ENCODE measurements around the gene RPTOR. TPM values are rescaled to one million over a fixed set of nuclear protein-coding genes. Genes with fewer than 3 reads are reported as not detected.
A peak's percentile ranks its signal among the peaks of the same experiment; 100 is the strongest.

RPTOR gene
- total and polyA plus RNA-seq, 2 donors (not counting 1 experiment from before 2014, with no cell fraction given): 6.7 to 22.8 TPM

GRCh38 chr17:80693511-80693910 lies 148.9 kb downstream of the RPTOR start:
- TF ChIP-seq EZH2 (IDR thresholded peaks at IDR 0.05; ENCODE audit: low read length, missing control alignments): no peak
- TF ChIP-seq CTCF (conservative IDR thresholded peaks at IDR 0.05 in 1 of 2, IDR thresholded peaks at IDR 0.05 in 1 of 2; ENCODE audit: low read depth in 1 of 2, low read length in 2 of 2): no peak
- H3K9ac ChIP-seq (ENCODE audit: insufficient read depth, low read length): no peak overlapping the region
- no peak overlapping the region for H2AFZ ChIP-seq (ENCODE audit: low read length)
- H3K9me3 ChIP-seq (ENCODE audit: control insufficient read depth, insufficient read depth, low read depth, low read length): no peaks in the 10 kb centered on the region
- H3K79me2 ChIP-seq (ENCODE audit: control insufficient read depth, insufficient read depth, low read length): peaks cover 14% of the 10 kb centered on the region
- H3K27me3 ChIP-seq (ENCODE audit: control insufficient read depth, insufficient read depth, low read length): no peaks in the 10 kb centered on the region
- no peaks in the 10 kb centered on the region for H3K36me3 ChIP-seq (ENCODE audit: control insufficient read depth, insufficient read depth, low read length)
- no peaks in the 10 kb centered on the region for H4K20me1 ChIP-seq (ENCODE audit: control insufficient read depth, extremely low read depth, insufficient read depth, low read length)
- DNase-seq (ENCODE audit: low read depth in 2 of 2): no peak
- H3K4me1 ChIP-seq (ENCODE audit: control insufficient read depth, extremely low read depth, insufficient read depth, low read length): no peaks in the 10 kb centered on the region
- no peak overlapping the region for H3K4me2 ChIP-seq (ENCODE audit: extremely low read depth, insufficient read depth, low read length)
- no peak overlapping the region for H3K27ac ChIP-seq (ENCODE audit: insufficient read depth, low read length)
- H3K4me3 ChIP-seq (replicated peaks in 1 of 4; ENCODE audit: control extremely low read depth in 1 of 4, insufficient read depth in 1 of 4, low read depth in 3 of 4, low read length in 4 of 4): no peak overlapping the region

- Histone ChIP-seq H3K4me1 (ENCODE audit: control insufficient read depth, extremely low read depth, insufficient read depth, low read length) (no peaks in the 10 kb centered on the region), H3K36me3 (ENCODE audit: control insufficient read depth, insufficient read depth, low read length) (no peaks in the 10 kb centered on the region), H3K79me2 (ENCODE audit: control insufficient read depth, insufficient read depth, low read length) (peaks cover 14% of the 10 kb centered on the region), H3K4me2 (ENCODE audit: extremely low read depth, insufficient read depth, low read length) (no peak overlapping the region), H3K9me3 (ENCODE audit: control insufficient read depth, insufficient read depth, low read depth, low read length) (no peaks in the 10 kb centered on the region), H2AFZ (ENCODE audit: low read length) (no peak overlapping the region), H3K27ac (ENCODE audit: insufficient read depth, low read length) (no peak overlapping the region), H3K4me3 (replicated peaks in 1 of 4; ENCODE audit: control extremely low read depth in 1 of 4, insufficient read depth in 1 of 4, low read depth in 3 of 4, low read length in 4 of 4) (no peak overlapping the region), H3K9ac (ENCODE audit: insufficient read depth, low read length) (no peak overlapping the region), H3K27me3 (ENCODE audit: control insufficient read depth, insufficient read depth, low read length) (no peaks in the 10 kb centered on the region), H4K20me1 (ENCODE audit: control insufficient read depth, extremely low read depth, insufficient read depth, low read length) (no peaks in the 10 kb centered on the region)
- TF ChIP-seq CTCF (conservative IDR thresholded peaks at IDR 0.05 in 1 of 2, IDR thresholded peaks at IDR 0.05 in 1 of 2; ENCODE audit: low read depth in 1 of 2, low read length in 2 of 2) (no peak), EZH2 (IDR thresholded peaks at IDR 0.05; ENCODE audit: low read length, missing control alignments) (no peak)
- DNase-seq (ENCODE audit: low read depth in 2 of 2): no peak
Observed at GRCh38 chr17:80694085-80694991, 149.7 kb downstream of the RPTOR start.

- Histone ChIP-seq H3K27me3 (ENCODE audit: control insufficient read depth, insufficient read depth, low read length) (no peaks in the 10 kb centered on the region), H3K36me3 (ENCODE audit: control insufficient read depth, insufficient read depth, low read length) (no peaks in the 10 kb centered on the region), H3K9ac (ENCODE audit: insufficient read depth, low read length) (no peak overlapping the region), H4K20me1 (ENCODE audit: control insufficient read depth, extremely low read depth, insufficient read depth, low read length) (no peaks in the 10 kb centered on the region), H2AFZ (ENCODE audit: low read length) (no peak overlapping the region), H3K4me2 (ENCODE audit: extremely low read depth, insufficient read depth, low read length) (no peak overlapping the region), H3K27ac (ENCODE audit: insufficient read depth, low read length) (no peak overlapping the region), H3K79me2 (ENCODE audit: control insufficient read depth, insufficient read depth, low read length) (peaks cover 16% of the 10 kb centered on the region), H3K4me1 (ENCODE audit: control insufficient read depth, extremely low read depth, insufficient read depth, low read length) (no peaks in the 10 kb centered on the region), H3K9me3 (ENCODE audit: control insufficient read depth, insufficient read depth, low read depth, low read length) (no peaks in the 10 kb centered on the region), H3K4me3 (replicated peaks in 1 of 4; ENCODE audit: control extremely low read depth in 1 of 4, insufficient read depth in 1 of 4, low read depth in 3 of 4, low read length in 4 of 4) (no peak overlapping the region)
- TF ChIP-seq EZH2 (IDR thresholded peaks at IDR 0.05; ENCODE audit: low read length, missing control alignments): no peak
- no peak for TF ChIP-seq CTCF (conservative IDR thresholded peaks at IDR 0.05 in 1 of 2, IDR thresholded peaks at IDR 0.05 in 1 of 2; ENCODE audit: low read depth in 1 of 2, low read length in 2 of 2)
- DNase-seq (ENCODE audit: low read depth in 2 of 2): peak in 1 of 2 donors; percentile 18
Observed at GRCh38 chr17:80694992-80695912, 150.6 kb downstream of the RPTOR start.
